Nephron (organoid): ENCODE results near the gene PTPN21.
"Not testable (repeated sequence)": the region's sequence is repeated elsewhere in the genome, so short reads cannot be mapped to it uniquely, and the experiment has no call there.

Experiments
- H3K27ac Mint-ChIP-seq, 3 experiments: 2 replicates each; pipeline ENCODE4 v1.8.0; 2020; ENCODE audit warnings: mixed read lengths in 3 of 3, mild to moderate bottlenecking in 2 of 3, moderate library complexity in 1 of 3
- H3K27me3 Mint-ChIP-seq: 2 replicates; pipeline ENCODE4 v1.8.0; 2021; ENCODE audit warnings: low read depth, mild to moderate bottlenecking, moderate library complexity, mixed read lengths
- H3K36me3 Mint-ChIP-seq: 2 replicates; pipeline ENCODE4 v1.8.0; 2020; ENCODE audit warnings: low read depth, mixed read lengths
- H3K4me1 Mint-ChIP-seq: 2 replicates; pipeline ENCODE4 v1.8.0; 2020; ENCODE audit warnings: mixed read lengths
- H3K4me3 Mint-ChIP-seq, 3 experiments: 2 replicates each; pipeline ENCODE4 v1.8.0; 2020; ENCODE audit warnings: mild to moderate bottlenecking in 3 of 3, mixed read lengths in 3 of 3, moderate library complexity in 2 of 3
- H3K9me3 Mint-ChIP-seq: 2 replicates; pipeline ENCODE4 v1.8.0; 2020; ENCODE audit warnings: mixed read lengths
- TF ChIP-seq, protein P1 (sequence below), 3 experiments: fragments of 200-600 bp; sonication (generic); IDR thresholded peaks; one replicate each; pipeline ENCODE4 v1.5.0; 2021; ENCODE audit warnings: antibody characterized with exemption in 3 of 3; ENCODE audit not compliant: unreplicated experiment in 3 of 3

PTPN21 gene

GRCh38 chr14:88535149-88535548 is 19.7 kb downstream of the PTPN21 start:
- peaks cover 25% of the 10 kb centered on the region for H3K4me1 Mint-ChIP-seq
- H3K27ac Mint-ChIP-seq, result no peak overlapping the region
- H3K4me3 Mint-ChIP-seq, result no peak overlapping the region
- TF ChIP-seq, protein P1, sequence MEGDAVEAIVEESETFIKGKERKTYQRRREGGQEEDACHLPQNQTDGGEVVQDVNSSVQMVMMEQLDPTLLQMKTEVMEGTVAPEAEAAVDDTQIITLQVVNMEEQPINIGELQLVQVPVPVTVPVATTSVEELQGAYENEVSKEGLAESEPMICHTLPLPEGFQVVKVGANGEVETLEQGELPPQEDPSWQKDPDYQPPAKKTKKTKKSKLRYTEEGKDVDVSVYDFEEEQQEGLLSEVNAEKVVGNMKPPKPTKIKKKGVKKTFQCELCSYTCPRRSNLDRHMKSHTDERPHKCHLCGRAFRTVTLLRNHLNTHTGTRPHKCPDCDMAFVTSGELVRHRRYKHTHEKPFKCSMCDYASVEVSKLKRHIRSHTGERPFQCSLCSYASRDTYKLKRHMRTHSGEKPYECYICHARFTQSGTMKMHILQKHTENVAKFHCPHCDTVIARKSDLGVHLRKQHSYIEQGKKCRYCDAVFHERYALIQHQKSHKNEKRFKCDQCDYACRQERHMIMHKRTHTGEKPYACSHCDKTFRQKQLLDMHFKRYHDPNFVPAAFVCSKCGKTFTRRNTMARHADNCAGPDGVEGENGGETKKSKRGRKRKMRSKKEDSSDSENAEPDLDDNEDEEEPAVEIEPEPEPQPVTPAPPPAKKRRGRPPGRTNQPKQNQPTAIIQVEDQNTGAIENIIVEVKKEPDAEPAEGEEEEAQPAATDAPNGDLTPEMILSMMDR (IDR thresholded peaks at IDR 0.05; ENCODE audit: unreplicated experiment in 3 of 3), result no peak
- peaks cover 54% of the 10 kb centered on the region for H3K36me3 Mint-ChIP-seq
- H3K9me3 Mint-ChIP-seq, result peaks cover 15% of the 10 kb centered on the region
- H3K27me3 Mint-ChIP-seq, result no peaks in the 10 kb centered on the region

DNA sequence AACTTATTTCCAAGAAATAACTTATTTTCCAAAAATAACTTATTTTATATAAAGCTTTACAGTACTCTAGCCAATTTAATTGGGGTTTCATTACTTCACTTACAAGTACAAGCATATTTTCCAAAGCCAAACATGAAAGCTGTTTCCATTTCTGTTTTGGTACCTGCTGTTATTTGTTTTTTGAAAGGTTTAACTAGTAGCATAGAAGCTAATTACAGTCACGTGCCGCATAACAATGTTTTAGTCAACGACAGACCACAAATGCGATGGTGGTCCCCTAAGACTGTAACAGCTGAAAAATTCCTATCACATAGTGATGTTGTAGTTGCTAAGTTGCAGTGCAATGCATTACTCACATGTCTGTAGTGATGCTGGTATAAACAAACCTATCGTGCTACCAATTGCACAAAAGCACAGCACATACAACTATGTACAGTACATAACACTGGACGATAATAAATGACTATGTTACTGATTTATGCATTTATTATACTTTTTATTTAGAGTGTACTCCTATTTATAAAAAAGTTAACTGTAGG is 21.7 kb downstream of the PTPN21 start:
- TF ChIP-seq, protein P1 (IDR thresholded peaks at IDR 0.05; ENCODE audit: unreplicated experiment in 3 of 3), result no peak
- H3K4me1 Mint-ChIP-seq, result peaks cover 18% of the 10 kb centered on the region
- H3K27ac Mint-ChIP-seq, result no peak overlapping the region
- H3K36me3 Mint-ChIP-seq, result peaks cover 64% of the 10 kb centered on the region
- H3K9me3 Mint-ChIP-seq, result peaks cover 28% of the 10 kb centered on the region
- H3K4me3 Mint-ChIP-seq, result no peak overlapping the region
- H3K27me3 Mint-ChIP-seq, result no peaks in the 10 kb centered on the region

DNA sequence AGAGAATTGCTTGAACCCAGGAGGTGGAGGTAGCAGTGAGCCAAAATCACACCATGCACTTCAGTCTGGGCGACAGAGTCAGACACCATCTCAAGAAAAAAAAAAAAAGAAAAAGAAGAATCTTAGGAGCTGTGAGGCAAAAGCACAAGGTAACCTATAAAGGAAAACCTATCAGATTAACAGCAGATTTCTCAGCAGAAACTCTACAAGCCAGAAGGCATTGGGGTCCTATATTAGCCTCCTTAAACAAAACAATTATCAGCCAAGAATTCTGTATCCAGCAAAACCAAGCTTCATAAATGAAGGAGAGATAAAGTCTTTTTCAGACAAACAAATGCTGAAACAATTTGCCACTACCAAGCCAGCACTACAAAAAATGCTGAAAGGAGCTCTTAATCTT is 24.9 kb downstream of the PTPN21 start:
- Mint-ChIP-seq H3K9me3 (peaks cover 35% of the 10 kb centered on the region), H3K36me3 (peaks cover 71% of the 10 kb centered on the region)
- not testable (repeated sequence) for H3K27ac Mint-ChIP-seq, H3K27me3 Mint-ChIP-seq, H3K4me3 Mint-ChIP-seq, H3K4me1 Mint-ChIP-seq

- TF ChIP-seq, protein P1 (IDR thresholded peaks at IDR 0.05; ENCODE audit: unreplicated experiment in 3 of 3), result no peak
- H3K9me3 Mint-ChIP-seq, result peaks cover 10% of the 10 kb centered on the region
- H3K36me3 Mint-ChIP-seq, result peaks cover 38% of the 10 kb centered on the region
- no peak overlapping the region for H3K4me3 Mint-ChIP-seq
- peaks cover 12% of the 10 kb centered on the region for H3K4me1 Mint-ChIP-seq
- no peaks in the 10 kb centered on the region for H3K27me3 Mint-ChIP-seq
- no peak overlapping the region for H3K27ac Mint-ChIP-seq
Observed at GRCh38 chr14:88522393-88522792, 32.4 kb downstream of the PTPN21 start.

DNA sequence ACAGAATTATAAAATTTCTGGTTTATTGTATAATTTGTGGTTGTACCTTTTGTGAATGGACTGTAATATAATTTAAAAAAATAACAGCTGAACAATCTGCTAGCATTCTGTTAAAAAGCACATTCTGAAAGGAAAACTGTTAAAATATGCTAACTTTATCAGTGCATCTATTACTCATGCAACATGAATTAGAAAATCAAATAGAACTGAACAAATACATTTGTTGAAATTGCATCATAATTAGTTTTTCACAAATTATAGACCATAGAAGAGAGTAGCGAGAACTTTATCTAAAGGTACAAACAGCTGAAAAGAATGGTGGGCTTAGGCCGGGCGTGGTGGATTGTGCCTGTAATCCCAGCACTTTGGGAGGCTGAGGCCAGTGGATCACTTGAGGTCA is 33.0 kb downstream of the PTPN21 start:
- Mint-ChIP-seq H3K27ac (no peak overlapping the region), H3K9me3 (peaks cover 10% of the 10 kb centered on the region), H3K4me3 (no peak overlapping the region), H3K27me3 (no peaks in the 10 kb centered on the region), H3K4me1 (peaks cover 18% of the 10 kb centered on the region), H3K36me3 (peaks cover 32% of the 10 kb centered on the region)
- TF ChIP-seq, protein P1 (IDR thresholded peaks at IDR 0.05; ENCODE audit: unreplicated experiment in 3 of 3), result no peak

DNA sequence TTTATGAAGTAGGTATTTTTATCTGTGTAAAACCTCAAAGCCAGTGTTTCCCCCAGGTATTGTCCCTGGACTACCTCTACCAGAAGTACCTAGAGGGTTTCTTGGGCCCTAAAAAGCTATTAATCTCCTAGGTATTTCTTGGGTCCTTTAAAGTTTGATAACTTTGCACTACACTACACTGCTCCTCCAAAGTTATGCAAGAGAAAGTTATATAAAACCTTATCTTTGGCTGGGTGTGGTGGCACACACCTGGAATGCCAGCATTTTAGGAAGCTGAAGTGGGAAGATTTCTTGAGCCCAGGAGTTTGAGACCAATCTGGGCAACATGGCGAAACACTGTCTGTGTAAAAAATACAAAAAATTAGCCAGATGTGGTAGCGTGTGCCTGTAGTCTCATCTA is 34.9 kb downstream of the PTPN21 start:
- Mint-ChIP-seq H3K4me1 (peaks cover 29% of the 10 kb centered on the region), H3K27ac (no peak overlapping the region), H3K27me3 (no peaks in the 10 kb centered on the region), H3K4me3 (no peak overlapping the region), H3K9me3 (peaks cover 10% of the 10 kb centered on the region), H3K36me3 (peaks cover 30% of the 10 kb centered on the region)
- TF ChIP-seq, protein P1 (IDR thresholded peaks at IDR 0.05; ENCODE audit: unreplicated experiment in 3 of 3), result no peak
